GM12874 (cell line): ENCODE data around the gene NTRK2.

Experiments used
- TF ChIP-seq, protein P1 (sequence below): IDR thresholded peaks from 2 replicates; pipeline ENCODE4 v1.5.1; 2011; ENCODE audit warnings: low read depth, mild to moderate bottlenecking, control low read depth, low read length, moderate library complexity; ENCODE audit not compliant: insufficient read depth

NTRK2 gene

DNA sequence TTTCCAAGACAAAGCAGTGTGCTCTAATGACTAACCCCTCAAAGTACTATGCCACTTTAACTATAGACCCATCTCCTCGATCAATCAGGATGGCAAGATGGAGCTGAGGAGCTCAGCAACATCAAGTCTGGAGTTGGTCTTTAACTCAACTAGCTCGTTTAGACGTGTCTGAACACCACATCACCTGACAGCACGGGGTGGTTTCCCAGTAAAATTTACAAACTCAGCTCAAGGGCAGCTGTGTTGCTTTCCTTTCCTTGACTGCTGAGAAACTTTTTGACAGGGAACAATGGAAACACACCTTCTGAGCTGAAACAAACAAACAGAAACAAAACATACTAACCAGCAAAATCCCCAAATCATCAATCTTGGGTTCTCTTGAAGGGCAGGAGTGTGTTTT, 202.5 kb downstream of the NTRK2 start:
- TF ChIP-seq, protein P1, sequence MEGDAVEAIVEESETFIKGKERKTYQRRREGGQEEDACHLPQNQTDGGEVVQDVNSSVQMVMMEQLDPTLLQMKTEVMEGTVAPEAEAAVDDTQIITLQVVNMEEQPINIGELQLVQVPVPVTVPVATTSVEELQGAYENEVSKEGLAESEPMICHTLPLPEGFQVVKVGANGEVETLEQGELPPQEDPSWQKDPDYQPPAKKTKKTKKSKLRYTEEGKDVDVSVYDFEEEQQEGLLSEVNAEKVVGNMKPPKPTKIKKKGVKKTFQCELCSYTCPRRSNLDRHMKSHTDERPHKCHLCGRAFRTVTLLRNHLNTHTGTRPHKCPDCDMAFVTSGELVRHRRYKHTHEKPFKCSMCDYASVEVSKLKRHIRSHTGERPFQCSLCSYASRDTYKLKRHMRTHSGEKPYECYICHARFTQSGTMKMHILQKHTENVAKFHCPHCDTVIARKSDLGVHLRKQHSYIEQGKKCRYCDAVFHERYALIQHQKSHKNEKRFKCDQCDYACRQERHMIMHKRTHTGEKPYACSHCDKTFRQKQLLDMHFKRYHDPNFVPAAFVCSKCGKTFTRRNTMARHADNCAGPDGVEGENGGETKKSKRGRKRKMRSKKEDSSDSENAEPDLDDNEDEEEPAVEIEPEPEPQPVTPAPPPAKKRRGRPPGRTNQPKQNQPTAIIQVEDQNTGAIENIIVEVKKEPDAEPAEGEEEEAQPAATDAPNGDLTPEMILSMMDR: no peak

DNA sequence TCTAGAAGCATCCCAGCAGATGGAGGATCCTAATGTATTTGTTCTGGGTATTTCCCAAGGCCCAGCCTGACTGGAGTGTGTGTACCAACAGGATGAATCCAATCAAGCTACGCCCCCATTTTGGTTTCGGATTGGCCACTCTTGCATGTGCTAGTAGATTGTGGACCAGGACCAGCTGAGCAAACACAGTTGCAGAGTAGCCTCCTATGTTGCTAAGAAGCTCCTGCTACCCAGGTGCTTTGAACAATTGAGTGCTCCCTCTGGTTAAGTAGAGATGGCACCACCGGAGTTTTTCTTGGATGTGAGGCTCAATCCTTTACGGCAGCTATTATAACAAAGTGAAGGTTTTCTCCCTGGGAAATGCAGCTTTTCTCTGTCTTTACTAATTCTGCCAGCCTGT, 204.5 kb downstream of the NTRK2 start:
- TF ChIP-seq, protein P1: no peak

DNA sequence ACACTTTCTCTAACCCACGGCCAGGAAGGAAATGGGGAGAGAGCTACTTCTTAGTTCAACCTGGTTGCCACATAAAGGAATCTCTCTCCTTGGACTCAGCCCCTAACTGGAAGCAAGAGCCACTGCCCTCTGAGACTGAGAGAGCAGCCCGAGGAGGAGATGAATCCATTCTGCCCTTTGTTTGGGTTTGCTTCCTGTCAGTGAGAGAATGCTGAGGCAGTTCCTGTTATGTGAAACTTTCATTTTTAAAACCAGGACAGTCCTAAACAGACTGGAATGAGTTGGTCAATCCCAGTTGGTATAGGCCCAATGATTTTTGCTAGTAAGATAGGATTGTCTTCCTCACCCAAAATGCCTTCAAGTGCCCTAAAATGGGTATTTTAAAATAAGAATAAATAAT, 205.1 kb downstream of the NTRK2 start:
- TF ChIP-seq, protein P1: no peak

DNA sequence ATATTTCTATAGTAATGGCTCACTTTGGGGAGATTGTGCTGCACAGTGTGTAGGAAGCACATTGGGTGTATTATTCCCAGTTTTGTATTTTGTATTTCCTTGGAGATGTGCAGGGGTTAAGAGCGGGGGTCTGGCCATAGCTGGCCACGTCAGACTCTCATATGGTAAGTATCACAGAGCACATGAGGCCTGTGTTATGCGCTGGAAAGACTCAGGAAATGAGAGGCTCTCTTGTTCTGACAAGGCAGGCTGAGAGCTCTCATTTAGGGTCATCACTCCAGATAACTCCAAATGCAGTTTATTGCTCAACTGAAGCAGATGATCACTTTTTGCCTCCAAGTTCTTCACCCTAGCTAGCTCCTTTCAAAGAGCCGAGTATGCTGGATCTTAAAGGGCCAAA, 205.7 kb downstream of the NTRK2 start:
- TF ChIP-seq, protein P1: no peak

DNA sequence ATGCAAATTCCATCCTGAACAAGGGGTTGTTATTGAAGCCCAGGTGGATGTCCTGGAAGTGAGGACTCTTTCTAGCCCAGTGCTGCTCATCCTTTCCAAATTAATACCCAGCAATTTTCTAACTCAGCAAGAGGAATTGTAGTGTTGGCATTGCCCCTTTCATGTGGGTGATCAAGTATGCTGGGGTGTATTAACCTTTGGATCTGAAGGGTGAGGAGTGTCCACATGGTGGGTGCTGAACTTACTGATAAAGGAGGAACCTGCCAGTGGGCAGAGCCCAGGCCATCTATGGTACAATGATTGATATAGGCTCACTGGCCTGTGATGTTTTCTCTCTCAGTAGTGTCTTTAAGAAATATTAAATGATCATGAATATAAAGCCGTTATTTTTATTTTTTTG, 210.1 kb downstream of the NTRK2 start:
- TF ChIP-seq, protein P1: no peak

DNA sequence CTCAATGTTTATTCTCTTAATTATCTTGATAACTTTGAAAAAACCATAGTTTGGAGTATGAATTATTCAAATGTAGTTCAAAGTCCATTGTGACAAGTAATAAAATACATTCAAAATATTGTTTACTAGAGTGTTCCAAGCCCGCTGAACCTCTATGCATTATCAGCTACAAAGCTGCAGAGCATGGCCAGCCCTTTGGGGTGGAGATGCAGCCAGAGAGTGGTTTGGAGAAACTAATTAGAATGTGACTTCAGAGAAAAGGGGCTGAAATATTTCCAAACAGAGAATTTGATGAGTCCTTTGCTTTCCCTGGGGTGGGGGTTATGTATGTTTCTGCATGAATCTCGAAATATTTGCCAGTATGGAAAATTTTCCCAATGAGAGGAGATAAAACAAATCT, 211.3 kb downstream of the NTRK2 start:
- TF ChIP-seq, protein P1: no peak

DNA sequence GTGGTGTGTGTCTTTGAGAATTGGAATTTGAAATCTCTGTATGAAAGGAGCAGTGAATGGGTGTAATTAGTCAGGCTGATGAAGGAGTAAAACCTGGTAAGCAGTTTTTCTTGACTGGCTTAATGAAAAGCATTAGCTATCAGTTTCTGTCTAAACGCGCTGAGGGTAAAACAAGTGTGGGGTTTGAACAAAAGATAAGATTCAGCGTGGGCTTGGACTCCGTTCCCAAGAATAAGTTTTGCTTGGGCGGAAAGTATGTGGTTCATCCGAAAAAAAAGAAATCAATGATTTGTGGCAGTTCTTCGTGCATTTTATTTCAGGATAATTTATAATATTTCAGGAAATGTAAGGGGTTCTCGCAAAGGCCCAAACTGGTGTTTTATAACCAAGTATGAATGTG, 217.3 kb downstream of the NTRK2 start:
- TF ChIP-seq, protein P1: no peak

DNA sequence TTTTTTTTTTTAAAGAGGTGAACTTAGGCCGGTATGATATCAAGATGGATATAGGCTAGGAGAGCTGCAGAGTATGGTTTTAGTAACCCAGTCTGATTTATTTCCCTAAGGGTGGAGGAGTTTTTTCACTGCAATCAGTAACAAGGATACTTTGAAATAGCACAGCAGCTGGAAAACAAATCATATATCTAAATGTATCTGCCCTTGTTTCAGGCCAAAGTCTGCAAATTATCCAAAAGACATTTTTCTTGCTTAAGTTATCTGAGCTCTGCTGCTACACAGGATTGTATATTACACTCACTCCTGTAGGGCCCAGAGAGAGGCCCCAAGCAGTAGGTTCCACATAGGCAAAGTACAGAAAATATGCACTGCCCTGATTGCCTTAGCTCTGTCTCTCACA, 222.4 kb downstream of the NTRK2 start:
- TF ChIP-seq, protein P1: no peak
